ENCODE measurements around the gene A4GALT. TPM values are rescaled to one million over a fixed set of nuclear protein-coding genes. Genes with fewer than 3 reads are reported as not detected.
"Not testable (repeated sequence)": the region's sequence is repeated elsewhere in the genome, so short reads cannot be mapped to it uniquely, and the experiment has no call there.

Gene A4GALT
- polyA plus RNA-seq (2014; cell fraction: cytosol; rRNA removed), result 0.44 TPM in 1 of 2 replicates, not detected in the other
- polyA plus RNA-seq (2014; cell fraction: nucleus; rRNA removed), result not detected in 2 replicates

GRCh38 chr22:42720263-42721044, at the start of gene A4GALT:
A4GALT (minus strand) TSS chr22:42720870; CDS start chr22:42693951, 26,919 bp downstream.
- DNase-seq (ENCODE audit: low spot score), result no peak

- DNase-seq (ENCODE audit: low spot score), result no peak
These were observed 49.7 kb upstream of the A4GALT start for GRCh38 chr22:42770448-42770726.

- no peak for DNase-seq (ENCODE audit: low spot score)
These were observed 49.1 kb upstream of the A4GALT start for GRCh38 chr22:42769574-42770447.

- no peak for DNase-seq (ENCODE audit: low spot score)
These were observed 48.5 kb upstream of the A4GALT start for GRCh38 chr22:42769238-42769573.

GRCh38 chr22:42768385-42769035, 47.8 kb upstream of the A4GALT start:
- no peak for DNase-seq (ENCODE audit: low spot score)

GRCh38 chr22:42766860-42767259, 46.2 kb upstream of the A4GALT start:
- DNase-seq (ENCODE audit: low spot score), result no peak

GRCh38 chr22:42764895-42765363, 44.3 kb upstream of the A4GALT start:
- no peak for DNase-seq (ENCODE audit: low spot score)

GRCh38 chr22:42763965-42764480, 43.4 kb upstream of the A4GALT start:
- no peak for DNase-seq (ENCODE audit: low spot score)

GRCh38 chr22:42760806-42761565, 40.3 kb upstream of the A4GALT start:
- no peak for DNase-seq (ENCODE audit: low spot score)

GRCh38 chr22:42758931-42759629, 38.4 kb upstream of the A4GALT start:
- no peak for DNase-seq (ENCODE audit: low spot score)

- DNase-seq (ENCODE audit: low spot score), result not testable (repeated sequence)
These were observed 34.9 kb upstream of the A4GALT start for GRCh38 chr22:42755553-42755952.

- DNase-seq (ENCODE audit: low spot score), result not testable (repeated sequence)
These were observed 34.5 kb upstream of the A4GALT start for GRCh38 chr22:42755121-42755520.

- no peak for DNase-seq (ENCODE audit: low spot score)
These were observed 34.0 kb upstream of the A4GALT start for GRCh38 chr22:42754658-42755057.

- peak; percentile 33 for DNase-seq (ENCODE audit: low spot score)
These were observed 32.2 kb upstream of the A4GALT start for GRCh38 chr22:42752912-42753311.

- no peak for DNase-seq (ENCODE audit: low spot score)
These were observed 31.6 kb upstream of the A4GALT start for GRCh38 chr22:42752230-42752746.

- not testable (repeated sequence) for DNase-seq (ENCODE audit: low spot score)
These were observed 29.8 kb upstream of the A4GALT start for GRCh38 chr22:42750421-42750820.

- DNase-seq (ENCODE audit: low spot score), result peak; percentile 51
These were observed 27.2 kb upstream of the A4GALT start for GRCh38 chr22:42747701-42748513.

GRCh38 chr22:42745118-42745517, 24.4 kb upstream of the A4GALT start:
- no peak for DNase-seq (ENCODE audit: low spot score)

- no peak for DNase-seq (ENCODE audit: low spot score)
These were observed 22.9 kb upstream of the A4GALT start for GRCh38 chr22:42743501-42743991.
